GM12878 (cell line): Measurements from ENCODE around the gene B3GNT8.

Source experiments
- CTCF ChIP-seq, 3 experiments: IDR thresholded peaks in 2 of 3; conservative IDR thresholded peaks in 1 of 3; 2 replicates each; pipeline ENCODE4 v1.5.1; 2011; ENCODE audit warnings: low read depth in 3 of 3, low read length in 3 of 3, mild to moderate bottlenecking in 3 of 3, control low read depth in 2 of 3, moderate library complexity in 2 of 3, inconsistent platforms in 1 of 3, mixed read lengths in 1 of 3; ENCODE audit not compliant: control insufficient read depth in 2 of 3, insufficient read depth in 1 of 3; ENCODE audit errors: extremely low read depth in 1 of 3
- NR2C2 ChIP-seq: IDR thresholded peaks from 2 replicates; pipeline ENCODE4 v1.6.1; 2011; ENCODE audit warnings: borderline replicate concordance, low read depth; ENCODE audit not compliant: control insufficient read depth, insufficient read length
- POLR2AphosphoS5 ChIP-seq: IDR thresholded peaks from 2 replicates; pipeline ENCODE4 v1.6.1; 2011; ENCODE audit warnings: mild to moderate bottlenecking, low read length, inconsistent platforms
- SIX5 ChIP-seq: IDR thresholded peaks from 2 replicates; pipeline ENCODE4 v1.6.1; 2011; ENCODE audit warnings: mild to moderate bottlenecking, low read depth, low read length, moderate library complexity; ENCODE audit not compliant: severe bottlenecking
- YY1 ChIP-seq: IDR thresholded peaks from 2 replicates; pipeline ENCODE4 v1.6.1; 2011; ENCODE audit warnings: low read depth, mild to moderate bottlenecking, low read length

GRCh38 chr19:41395355-41395754 lies 31.8 kb downstream of the B3GNT8 start:
- TF ChIP-seq CTCF (IDR thresholded peaks at IDR 0.05 in 2 of 3, conservative IDR thresholded peaks at IDR 0.05 in 1 of 3; ENCODE audit: control insufficient read depth in 2 of 3, extremely low read depth in 1 of 3, insufficient read depth in 1 of 3, low read depth in 3 of 3, low read length in 3 of 3) (no peak), POLR2AphosphoS5 (no peak), NR2C2 (no peak), YY1 (no peak), SIX5 (no peak)
